Skeletal muscle cell (primary cell): Measurements from ENCODE around the gene FADS6.

Experiments
- DNase-seq: peaks from one replicate; pipeline ENCODE4 v3.0.0-alpha.2; 2010; ENCODE audit warnings: low read depth
- H3K4me3 ChIP-seq: 2 replicates; pipeline ENCODE4 v1.5.1; 2011; ENCODE audit warnings: low read depth, mild to moderate bottlenecking, control low read depth, low read length, moderate library complexity

Gene FADS6

GRCh38 chr17:74839990-74840852 is 53.2 kb downstream of the FADS6 start:
- no peak overlapping the region for H3K4me3 ChIP-seq
- DNase-seq = no peak

- no peak for DNase-seq
- no peak overlapping the region for H3K4me3 ChIP-seq
Observed at GRCh38 chr17:74838274-74838673, 55.2 kb downstream of the FADS6 start.

- H3K4me3 ChIP-seq = no peak overlapping the region
- no peak for DNase-seq
Observed at GRCh38 chr17:74836691-74837467, 56.6 kb downstream of the FADS6 start.

- DNase-seq = no peak
Observed at GRCh38 chr17:74836191-74836590, 57.2 kb downstream of the FADS6 start.

GRCh38 chr17:74833501-74834377 is 59.7 kb downstream of the FADS6 start:
- DNase-seq = no peak
- H3K4me3 ChIP-seq = no peak overlapping the region

More at GRCh38 chr17:74836191-74836590, 57.2 kb downstream of the FADS6 start:
- H3K4me3 ChIP-seq = no peak overlapping the region

GRCh38 chr17:74832421-74832820 is 61.0 kb downstream of the FADS6 start:
- DNase-seq = no peak
- no peak overlapping the region for H3K4me3 ChIP-seq

GRCh38 chr17:74831444-74832146 is 61.8 kb downstream of the FADS6 start:
- DNase-seq = no peak
- H3K4me3 ChIP-seq = no peak overlapping the region

GRCh38 chr17:74830861-74831260 is 62.6 kb downstream of the FADS6 start:
- no peak for DNase-seq
- no peak overlapping the region for H3K4me3 ChIP-seq

GRCh38 chr17:74827800-74828199 is 65.6 kb downstream of the FADS6 start:
- no peak for DNase-seq

More at GRCh38 chr17:74827800-74828199, 65.6 kb downstream of the FADS6 start:
- no peak overlapping the region for H3K4me3 ChIP-seq
